Measurements from ENCODE around the gene MED7. TPM values are rescaled to one million over a fixed set of nuclear protein-coding genes. Genes with fewer than 3 reads are reported as not detected.

The MED7 gene
- total and polyA plus RNA-seq, 10 of the 15 experiments (the other 5 are each of a cell fraction or from before 2014, with no cell fraction given) = 9.3 to 47.7 (median 22.7) TPM

GRCh38 chr5:157116483-157116954, 26.1 kb downstream of the MED7 start:
- Histone ChIP-seq H3K27me3 (replicated peaks in 1 of 2; ENCODE audit: control insufficient read depth in 2 of 2, insufficient read depth in 2 of 2, low read length in 1 of 2) (no peaks in the 10 kb centered on the region), H3K36me3 (ENCODE audit: control insufficient read depth in 2 of 2, insufficient read depth in 2 of 2, low read length in 1 of 2) (no peaks in the 10 kb centered on the region), H3K4me3 (peak overlapping the region; percentile 18; the same call in 1 of the 2 replicates), H3K9me3 (replicated peaks; ENCODE audit: control insufficient read depth, insufficient read depth, low read length) (peaks cover 6% of the 10 kb centered on the region; the same call in 1 of the 3 replicates), H3K4me2 (ENCODE audit: control insufficient read depth, insufficient read depth) (peak overlapping the region; percentile 61), H3K4me1 (ENCODE audit: control insufficient read depth, insufficient read depth, low read length) (peaks cover 22% of the 10 kb centered on the region), H3K79me2 (ENCODE audit: control insufficient read depth, insufficient read depth, low read length) (no peaks in the 10 kb centered on the region), H3K9ac (ENCODE audit: control insufficient read depth, insufficient read depth, low read length) (peak overlapping the region; percentile 50), H2AFZ (ENCODE audit: control insufficient read depth, low read depth, low read length) (peak overlapping the region; percentile 57), H3K27ac (ENCODE audit: control insufficient read depth, insufficient read depth) (peak overlapping the region; percentile 90), H4K20me1 (ENCODE audit: control insufficient read depth, insufficient read depth) (no peaks in the 10 kb centered on the region)
- DNase-seq (ENCODE audit: low read depth, low spot score) = peak; percentile 63
- CTCF ChIA-PET = interaction anchor here (0.6 to 4.1 kb wide), 15 partner anchors 9 to 300 kb away, joined by 3 to 51 read pairs (median 4); partner anchors contain the start of gene MED7
- in situ Hi-C loops (cut with MboI) (no loop called here), intact Hi-C loops (cut with micrococcal nuclease; ENCODE audit: unreplicated experiment) (loop anchor here (2.0 to 10.0 kb wide), 3 partner anchors 42 to 192 kb away; no protein-coding TSS in a partner anchor)
- POLR2A ChIA-PET = interaction anchor here (0.6 to 1.8 kb wide), 6 partner anchors 8 to 196 kb away, joined by 3 to 11 read pairs (median 4); partner anchors contain the start of genes HAVCR2 and MED7
- no TSS peak for BruUV-seq (replicated peaks)
- peak; percentile 75 for FAIRE-seq
- peak; percentile 88 for ATAC-seq
- WGBS (ENCODE audit: insufficient coverage, insufficient replicate concordance, low lambda C conversion rate, missing lambda C conversion rate) = 16% methylated on average over 6 of the region's 6 CpGs
- SMC1A ChIA-PET (ENCODE audit: uncharacterized antibody, unreplicated experiment) = interaction anchor here (0.6 to 6.2 kb wide), 22 partner anchors 9 to 301 kb away, joined by 3 to 54 read pairs (median 4); partner anchors contain the start of gene MED7
- RAD21 ChIA-PET (ENCODE audit: unreplicated experiment) = interaction anchor here (1.0 to 3.8 kb wide), 18 partner anchors 9 to 228 kb away, joined by 3 to 21 read pairs (median 5); partner anchors contain the start of gene MED7
- TF ChIP-seq FOS (IDR thresholded peaks at IDR 0.05; ENCODE audit: borderline replicate concordance, extremely low read depth, insufficient read length) (no peak), ZZZ3 (IDR thresholded peaks at IDR 0.05; ENCODE audit: control insufficient read depth, insufficient read length, low read depth) (no peak), E4F1 (IDR thresholded peaks at IDR 0.05; ENCODE audit: borderline replicate concordance, partially characterized antibody) (no peak), PAX5 (IDR thresholded peaks at IDR 0.05; ENCODE audit: borderline replicate concordance, low read depth, low read length) (peak; percentile 69; the same call in 1 of the 2 replicates), WRNIP1 (IDR thresholded peaks at IDR 0.05; ENCODE audit: borderline replicate concordance, low read depth, low read length) (no peak), CHD4 (IDR thresholded peaks at IDR 0.05) (no peak), ZNF207 (IDR thresholded peaks at IDR 0.05; ENCODE audit: borderline replicate concordance) (no peak), RELB (IDR thresholded peaks at IDR 0.05; ENCODE audit: low read depth) (peak; percentile 43; the same call in 1 of the 2 replicates), ZBED1 (IDR thresholded peaks at IDR 0.05; ENCODE audit: borderline replicate concordance) (no peak), POU2F2 (IDR thresholded peaks at IDR 0.05; ENCODE audit: borderline replicate concordance, low read depth, low read length) (no peak), MTA2 (IDR thresholded peaks at IDR 0.05; ENCODE audit: low read depth) (peak; percentile 57; the same call in 1 of the 2 replicates), HSF1 (IDR thresholded peaks at IDR 0.05; ENCODE audit: low read depth, low read length) (no peak), ZNF274 (IDR thresholded peaks at IDR 0.05; ENCODE audit: insufficient read depth, insufficient read length) (no peak)

All from GM12878 (cell line).